Smooth muscle cell (in vitro differentiated cells): ENCODE measurements around the gene DUSP22. TPM values are rescaled to one million over a fixed set of nuclear protein-coding genes. Genes with fewer than 3 reads are reported as not detected.

Source experiments
- DNase-seq: peaks from one replicate; lab custom pipeline; 2025; ENCODE audit not compliant: unreplicated experiment; lab: John Stamatoyannopoulos, UW
- H2AFZ ChIP-seq: fragments of 200-600 bp; sonication (generic); 2 replicates; pipeline ENCODE4 v1.6.0; 2016; ENCODE audit warnings: antibody characterized with exemption, low read depth, mild to moderate bottlenecking
- H3F3A ChIP-seq: fragments of 200-600 bp; sonication (generic); 2 replicates; pipeline ENCODE4 v1.6.0; 2017; ENCODE audit warnings: antibody characterized with exemption, low read depth
- H3K27ac ChIP-seq: fragments of 200-600 bp; sonication (generic); 2 replicates; pipeline ENCODE4 v1.5.1; 2016; ENCODE audit warnings: low read depth, mild to moderate bottlenecking
- H3K27me3 ChIP-seq: fragments of 200-600 bp; sonication (generic); 2 replicates; pipeline ENCODE4 v1.6.1; 2016; ENCODE audit warnings: low read depth, mild to moderate bottlenecking
- H3K36me3 ChIP-seq: fragments of 200-600 bp; sonication (generic); 2 replicates; pipeline ENCODE4 v1.5.1; 2016; ENCODE audit warnings: low read depth
- H3K4me1 ChIP-seq: fragments of 200-600 bp; sonication (generic); 2 replicates; pipeline ENCODE4 v1.5.1; 2016; ENCODE audit warnings: low read depth
- H3K4me2 ChIP-seq: fragments of 200-600 bp; sonication (generic); 2 replicates; pipeline ENCODE4 v1.6.0; 2016; ENCODE audit warnings: mild to moderate bottlenecking
- H3K4me3 ChIP-seq: fragments of 200-600 bp; sonication (generic); 2 replicates; pipeline ENCODE4 v1.5.1; 2016; ENCODE audit warnings: mild to moderate bottlenecking
- H3K79me2 ChIP-seq: fragments of 200-600 bp; sonication (generic); 2 replicates; pipeline ENCODE4 v1.6.0; 2016; ENCODE audit warnings: low read depth, mild to moderate bottlenecking
- H3K9ac ChIP-seq: fragments of 200-600 bp; sonication (generic); 2 replicates; pipeline ENCODE4 v1.6.0; 2016; ENCODE audit warnings: low read depth
- H3K9me3 ChIP-seq: fragments of 200-600 bp; sonication (generic); replicated peaks from 2 replicates; pipeline ENCODE4 v1.5.1; 2016; ENCODE audit warnings: low read depth
- H4K20me1 ChIP-seq: fragments of 200-600 bp; sonication (generic); 2 replicates; pipeline ENCODE4 v1.6.0; 2016; ENCODE audit warnings: low read depth
- CTCF ChIP-seq: fragments of 200-600 bp; sonication (generic); IDR thresholded peaks from 2 replicates; pipeline ENCODE4 v1.5.1; 2017; ENCODE audit warnings: borderline replicate concordance, mild to moderate bottlenecking, antibody characterized with exemption; ENCODE audit not compliant: insufficient read depth, poor library complexity, severe bottlenecking
- WGBS: methylation state at CpG from one replicate; pipeline ENCODE4 v1.1.7; 2016; ENCODE audit warnings: low lambda C conversion rate; 5-methylcytosine and 5-hydroxymethylcytosine counted together
- polyA plus RNA-seq: library from polyadenylated mRNA; unstranded; fragments of >200 nt; fragmentation: Nextera tagmentation; extraction: Ambion mirVana; gene quantifications from 2 replicates; pipeline ENCODE4 v1.2.1, GENCODE V29; 2016
- total RNA-seq: library from RNA; depleted of rRNA; stranded (reverse); fragments of >200 nt; gene quantifications from 2 replicates; pipeline ENCODE4 v1.2.3, GENCODE V29; 2014

The DUSP22 gene
- total and polyA plus RNA-seq, 2 experiments from 2014 or later: 16.3 to 19.1 TPM

DNA sequence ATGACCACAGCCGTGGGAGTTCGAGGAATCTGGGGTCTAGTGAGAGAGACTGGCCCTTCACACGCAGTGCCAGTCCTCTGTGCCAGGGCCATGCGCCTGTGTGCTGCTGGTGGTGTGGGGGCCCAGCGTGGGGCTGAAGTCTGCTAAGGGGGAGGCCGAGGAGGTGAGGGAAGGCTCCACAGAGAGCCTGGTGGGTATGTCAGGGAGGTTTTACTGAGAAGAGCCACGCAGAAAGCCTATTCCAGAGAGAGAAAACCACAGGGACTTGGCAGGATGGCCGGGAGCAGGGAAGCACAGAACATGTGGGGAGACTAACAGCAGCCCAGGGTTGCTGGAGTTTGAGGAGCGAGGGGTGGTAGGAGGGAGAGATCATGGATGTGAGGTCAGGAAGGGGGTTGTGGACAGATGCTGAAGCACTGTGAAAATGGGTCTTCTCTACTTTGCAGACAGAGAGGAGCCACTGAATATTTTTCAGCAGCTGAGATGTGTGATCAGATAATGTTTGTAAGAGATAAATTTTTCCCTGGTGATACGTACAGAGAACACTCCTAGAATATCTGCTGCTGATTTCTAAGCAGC is 35.3 kb downstream of the DUSP22 start:
- WGBS: 66% methylated on average over 10 of the region's 10 CpGs
- TF ChIP-seq CTCF: no peak
- Histone ChIP-seq H3K4me2 (peak overlapping the region; percentile 24), H3K4me3 (no peak overlapping the region), H3K27ac (no peak overlapping the region), H3K9ac (no peak overlapping the region), H3K4me1 (no peaks in the 10 kb centered on the region), H3F3A (no peaks in the 10 kb centered on the region), H3K36me3 (no peaks in the 10 kb centered on the region), H3K9me3 (no peaks in the 10 kb centered on the region), H2AFZ (no peak overlapping the region), H3K27me3 (no peaks in the 10 kb centered on the region), H3K79me2 (no peaks in the 10 kb centered on the region), H4K20me1 (peaks cover 58% of the 10 kb centered on the region)
- DNase-seq: no peak

GRCh38 chr6:328136-328670 is 35.9 kb downstream of the DUSP22 start:
- no peaks in the 10 kb centered on the region for H3F3A ChIP-seq
- H3K36me3 ChIP-seq: no peaks in the 10 kb centered on the region
- 54% methylated on average over 8 of the region's 8 CpGs for WGBS
- no peaks in the 10 kb centered on the region for H3K4me1 ChIP-seq
- no peak overlapping the region for H3K9ac ChIP-seq
- TF ChIP-seq CTCF: no peak
- no peak overlapping the region for H2AFZ ChIP-seq
- DNase-seq: no peak
- H3K4me3 ChIP-seq: no peak overlapping the region
- H3K9me3 ChIP-seq: no peaks in the 10 kb centered on the region
- no peaks in the 10 kb centered on the region for H3K27me3 ChIP-seq
- H3K4me2 ChIP-seq: peak overlapping the region; percentile 24
- no peaks in the 10 kb centered on the region for H3K79me2 ChIP-seq
- H3K27ac ChIP-seq: no peak overlapping the region
- peaks cover 53% of the 10 kb centered on the region for H4K20me1 ChIP-seq

DNA sequence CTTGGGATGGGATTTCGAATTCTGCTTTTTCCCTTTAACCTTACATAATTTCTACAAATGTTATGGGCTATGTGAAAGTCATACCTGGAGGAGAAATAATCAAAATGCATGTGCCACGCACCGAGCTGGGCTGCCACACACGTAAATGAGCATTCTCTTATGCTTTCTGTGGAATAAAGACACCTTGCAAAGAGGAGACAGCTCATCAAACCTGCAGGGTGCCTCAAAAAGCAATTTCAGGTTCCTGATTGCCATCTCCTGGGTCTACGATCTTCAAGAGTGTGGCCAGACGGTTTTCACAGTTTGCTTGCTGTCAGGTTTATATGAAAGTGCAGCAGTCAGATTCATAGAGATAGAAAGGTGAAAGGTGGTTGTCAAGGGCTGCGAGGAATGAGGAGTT is 36.6 kb downstream of the DUSP22 start:
- Histone ChIP-seq H3K27me3 (no peaks in the 10 kb centered on the region), H3K36me3 (no peaks in the 10 kb centered on the region), H3F3A (no peaks in the 10 kb centered on the region), H3K9ac (no peak overlapping the region), H3K4me1 (no peaks in the 10 kb centered on the region), H3K4me3 (no peak overlapping the region), H3K4me2 (no peak overlapping the region), H4K20me1 (peaks cover 49% of the 10 kb centered on the region), H3K9me3 (no peaks in the 10 kb centered on the region), H2AFZ (no peak overlapping the region), H3K27ac (no peak overlapping the region), H3K79me2 (no peaks in the 10 kb centered on the region)
- DNase-seq: no peak
- 79% methylated on average over 7 of the region's 7 CpGs for WGBS
- no peak for TF ChIP-seq CTCF
